Muscle of arm (tissue), 12 donors: ENCODE data around the gene CNOT1. TPM values are rescaled to one million over a fixed set of nuclear protein-coding genes. Genes with fewer than 3 reads are reported as not detected.

Experiments used
- DNase-seq: peaks from one replicate; pipeline ENCODE4 v3.0.0-alpha.2; 2013
- polyA plus RNA-seq, 12 donors: library from polyadenylated mRNA; unstranded; fragments of 120-200 nt; gene quantifications; one replicate each; pipeline ENCODE4 v1.2.1, GENCODE V29; 2013; ENCODE audit not compliant: insufficient read length in 12 of 12

The CNOT1 gene
- polyA plus RNA-seq, 12 donors: 52.3 to 174 (median 89.1) TPM; not detected in 1

DNA sequence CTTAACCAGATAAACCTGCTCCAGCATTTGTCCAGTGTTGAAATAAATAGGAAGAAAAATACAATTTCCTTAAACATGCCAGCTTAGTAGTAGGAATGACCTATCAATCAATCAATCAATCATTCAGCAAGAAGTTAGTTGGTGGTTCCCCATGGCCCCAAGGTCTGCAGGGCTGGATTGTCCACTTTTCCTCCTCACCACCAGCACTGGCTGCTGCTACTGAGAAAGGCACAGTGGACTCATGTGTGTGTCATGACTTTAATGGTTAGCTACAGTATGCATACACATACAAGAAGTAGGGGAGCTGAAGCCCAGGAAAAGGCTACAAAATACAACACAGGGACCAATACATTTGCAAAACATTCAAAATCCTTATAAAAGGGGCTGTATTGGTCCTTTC lies 109.9 kb downstream of the CNOT1 start:
- no peak for DNase-seq

DNA sequence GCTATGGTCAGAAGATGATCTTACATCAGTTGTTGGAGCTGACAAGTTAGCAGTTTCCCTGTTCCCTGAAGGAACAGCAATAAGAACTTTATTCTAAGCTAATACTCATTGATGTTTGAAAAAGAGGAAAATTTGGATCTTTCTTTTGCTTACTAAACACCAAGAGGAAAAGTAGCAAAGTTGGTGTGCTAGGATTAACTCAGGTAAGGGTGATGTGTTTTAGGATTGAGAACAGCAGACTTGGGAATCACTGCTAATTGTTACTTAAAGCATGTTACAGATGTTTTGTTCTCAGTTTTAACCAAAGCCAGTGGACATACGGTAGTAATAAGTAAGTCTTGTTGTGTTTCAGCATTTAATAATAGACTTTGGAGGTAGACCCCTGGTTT lies 110.7 kb downstream of the CNOT1 start:
- no peak for DNase-seq

DNA sequence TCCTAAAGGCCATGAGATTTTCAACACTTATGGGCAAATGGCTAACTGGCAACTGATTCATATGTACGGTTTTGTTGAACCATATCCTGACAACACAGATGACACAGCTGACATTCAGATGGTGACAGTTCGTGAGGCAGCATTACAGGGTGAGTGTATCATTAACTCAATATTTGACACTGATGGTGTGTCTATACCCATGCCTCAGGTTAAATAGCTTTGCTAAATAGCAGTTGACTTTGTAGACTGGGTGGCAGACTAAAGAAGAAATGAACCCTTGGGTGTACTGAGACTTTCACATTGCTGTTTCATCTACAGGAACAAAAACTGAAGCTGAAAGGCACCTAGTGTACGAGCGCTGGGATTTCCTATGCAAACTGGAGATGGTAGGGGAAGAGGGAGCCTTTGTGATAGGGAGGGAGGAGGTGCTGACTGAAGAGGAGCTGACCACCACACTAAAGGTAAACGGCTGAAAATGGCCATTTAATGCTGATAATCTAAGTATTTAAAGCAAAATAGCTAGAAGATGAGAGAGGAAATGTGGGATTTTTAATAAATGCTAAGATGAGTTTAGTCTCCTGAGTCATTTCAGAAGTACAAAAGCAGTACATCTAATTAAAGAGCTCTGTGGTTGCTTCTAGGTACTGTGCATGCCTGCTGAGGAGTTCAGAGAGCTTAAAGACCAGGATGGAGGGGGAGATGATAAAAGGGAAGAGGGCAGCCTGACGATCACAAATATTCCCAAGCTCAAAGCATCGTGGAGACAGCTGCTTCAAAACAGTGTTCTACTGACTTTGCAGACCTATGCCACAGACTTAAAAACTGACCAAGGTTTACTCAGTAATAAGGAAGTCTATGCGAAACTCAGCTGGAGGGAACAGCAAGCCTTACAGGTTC lies 111.3 kb downstream of the CNOT1 start:
- no peak for DNase-seq

DNA sequence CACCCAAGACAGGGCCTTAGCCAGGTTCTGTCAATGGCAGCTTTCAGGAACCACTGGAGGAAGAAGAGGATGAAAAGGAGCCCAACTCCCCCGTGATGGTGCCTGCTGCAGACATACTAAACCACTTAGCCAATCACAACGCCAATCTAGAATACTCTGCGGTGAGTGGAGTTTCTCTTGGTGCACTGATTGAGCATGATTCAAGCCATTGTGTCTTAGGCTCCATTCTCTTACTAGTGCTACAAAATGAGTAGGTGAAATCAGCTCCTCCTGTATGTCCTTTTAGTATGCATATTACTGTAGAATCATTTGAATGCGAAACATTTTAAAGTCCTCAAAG lies 112.9 kb downstream of the CNOT1 start:
- DNase-seq: no peak

DNA sequence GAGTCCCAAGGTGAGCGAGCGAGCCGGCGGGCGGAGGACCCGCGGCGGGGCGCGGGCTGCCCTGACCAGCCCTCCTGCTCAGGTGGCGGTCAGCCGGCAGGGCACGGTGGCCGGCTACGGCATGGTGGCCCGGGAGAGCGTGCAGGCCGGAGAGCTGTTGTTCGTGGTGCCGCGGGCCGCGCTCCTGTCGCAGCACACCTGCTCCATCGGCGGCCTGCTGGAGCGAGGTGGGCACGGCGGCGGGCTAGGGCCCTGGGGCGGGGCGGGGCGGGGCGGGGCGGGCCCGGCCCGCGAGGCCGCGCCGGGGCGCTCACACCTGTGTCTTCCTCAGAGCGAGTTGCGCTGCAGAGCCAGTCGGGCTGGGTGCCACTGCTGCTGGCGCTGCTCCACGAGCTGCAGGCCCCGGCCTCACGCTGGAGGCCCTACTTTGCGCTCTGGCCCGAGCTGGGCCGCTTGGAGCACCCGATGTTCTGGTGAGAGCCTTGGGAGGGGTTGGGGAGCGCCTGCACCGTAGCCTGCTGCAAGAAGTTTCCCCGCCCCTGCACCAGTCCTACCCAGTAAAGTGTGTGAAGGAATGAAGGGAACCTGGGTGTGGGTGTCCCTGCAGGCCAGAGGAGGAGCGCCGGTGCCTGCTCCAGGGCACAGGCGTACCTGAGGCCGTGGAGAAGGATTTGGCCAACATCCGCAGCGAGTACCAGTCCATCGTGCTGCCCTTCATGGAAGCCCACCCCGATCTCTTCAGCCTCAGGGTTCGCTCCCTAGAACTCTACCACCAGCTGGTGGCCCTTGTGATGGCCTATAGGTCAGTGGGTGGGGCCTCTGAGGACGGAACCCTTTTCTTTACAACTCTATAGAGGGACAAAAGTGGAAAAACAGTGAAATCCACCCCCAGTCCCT lies 113.5 kb downstream of the CNOT1 start:
- DNase-seq: no peak

DNA sequence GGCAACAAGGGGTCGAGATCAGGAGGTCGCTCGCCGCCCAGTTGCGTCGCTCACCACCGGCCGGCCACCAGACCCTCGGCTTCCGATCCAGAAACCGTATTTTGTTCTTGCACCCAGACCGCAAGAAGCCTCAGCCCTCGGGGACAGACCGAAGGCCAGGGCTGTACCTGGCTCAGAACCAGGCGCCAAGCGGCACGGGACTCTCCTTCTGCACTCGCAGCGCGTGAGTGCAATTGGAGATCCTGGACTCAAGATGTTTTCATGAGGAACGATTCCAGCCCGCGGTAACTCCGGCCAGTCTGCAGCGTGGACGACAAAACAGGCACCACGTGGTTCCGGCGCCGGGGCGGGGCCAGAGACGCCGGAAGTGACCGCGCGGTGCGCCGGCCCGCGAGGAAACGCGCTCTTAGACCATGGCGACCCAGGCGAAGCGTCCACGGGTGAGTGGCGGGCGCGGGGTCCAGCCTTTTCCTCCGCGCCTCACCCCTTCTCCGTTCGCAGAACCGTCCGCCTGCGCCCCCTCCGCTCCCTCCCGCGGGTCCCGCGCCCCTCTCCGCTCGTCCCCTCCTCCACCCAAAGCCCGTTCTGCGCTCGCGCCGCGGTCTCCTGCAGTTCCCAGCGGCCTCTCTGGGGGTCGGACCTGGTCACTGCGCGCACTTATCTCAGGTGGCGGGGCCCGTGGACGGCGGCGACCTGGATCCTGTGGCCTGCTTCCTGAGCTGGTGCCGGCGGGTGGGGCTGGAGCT lies 114.3 kb downstream of the CNOT1 start, which contains the start of gene SETD6:
Gene SETD6 (plus strand): TSS at position 393 of the 746 bp plus-strand sequence. CDS start 21 bp downstream, at position 414.
- peak; percentile 92 for DNase-seq

DNA sequence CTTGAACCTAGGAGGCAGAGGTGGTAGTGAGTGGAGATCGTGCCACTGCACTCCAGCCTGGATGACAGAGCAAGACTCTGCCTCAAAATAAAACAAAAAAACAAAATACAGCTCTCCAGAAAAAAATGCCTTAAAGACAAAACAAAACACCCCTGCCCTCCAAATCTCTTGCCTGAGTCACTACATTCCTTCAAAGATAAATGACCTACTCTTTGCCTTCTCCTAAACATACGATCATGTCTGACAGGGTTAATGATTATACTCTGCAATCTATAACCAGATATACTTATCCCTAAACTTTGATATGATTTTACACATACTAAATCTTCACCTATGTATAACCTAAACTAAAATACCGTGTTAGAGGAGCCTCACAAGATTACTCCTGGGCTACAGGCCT lies 115.8 kb downstream of the CNOT1 start:
- DNase-seq: no peak

DNA sequence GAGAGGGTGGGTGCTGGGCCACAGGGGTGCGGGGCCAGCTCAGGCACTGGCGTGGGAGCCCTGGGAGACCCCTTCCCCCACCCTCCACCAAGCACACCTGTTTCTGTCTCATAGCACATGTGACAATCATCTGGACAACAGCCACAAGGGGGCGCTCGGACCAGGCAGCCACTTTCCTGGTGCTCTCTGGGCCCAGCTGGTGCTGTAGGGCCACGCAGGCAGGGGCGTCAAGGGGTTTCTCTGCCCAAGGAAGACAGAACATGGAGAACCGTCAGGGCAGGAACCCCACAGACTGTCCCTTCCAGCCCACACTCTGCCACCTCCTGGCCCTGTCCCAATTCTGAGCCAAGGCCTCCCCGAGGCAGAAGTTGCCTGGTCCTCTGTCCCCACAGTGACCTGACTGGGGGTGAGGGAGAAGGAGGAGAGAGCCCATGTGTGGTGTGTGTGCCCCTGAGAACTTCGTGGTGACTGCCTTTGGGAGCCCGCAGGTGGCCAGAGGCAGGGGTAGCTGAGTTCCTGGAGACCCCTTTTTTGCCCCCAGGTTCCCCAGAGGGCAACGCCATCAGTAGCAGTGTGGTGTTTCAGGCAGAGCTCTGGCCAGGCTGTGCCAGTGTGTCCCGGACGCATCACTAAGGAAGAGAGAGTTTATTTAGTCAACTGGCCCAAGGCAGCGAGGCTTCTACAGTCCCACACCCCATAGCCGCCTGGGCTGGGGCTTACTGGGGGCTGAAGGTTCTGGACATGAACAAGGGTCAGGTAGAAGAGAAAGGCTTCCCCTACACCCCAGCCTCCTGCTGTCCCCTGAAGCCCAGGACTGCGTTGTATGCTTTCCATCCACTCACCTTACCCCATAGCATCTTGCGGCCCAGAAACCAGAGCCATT lies 117.5 kb downstream of the CNOT1 start:
- no peak for DNase-seq

DNA sequence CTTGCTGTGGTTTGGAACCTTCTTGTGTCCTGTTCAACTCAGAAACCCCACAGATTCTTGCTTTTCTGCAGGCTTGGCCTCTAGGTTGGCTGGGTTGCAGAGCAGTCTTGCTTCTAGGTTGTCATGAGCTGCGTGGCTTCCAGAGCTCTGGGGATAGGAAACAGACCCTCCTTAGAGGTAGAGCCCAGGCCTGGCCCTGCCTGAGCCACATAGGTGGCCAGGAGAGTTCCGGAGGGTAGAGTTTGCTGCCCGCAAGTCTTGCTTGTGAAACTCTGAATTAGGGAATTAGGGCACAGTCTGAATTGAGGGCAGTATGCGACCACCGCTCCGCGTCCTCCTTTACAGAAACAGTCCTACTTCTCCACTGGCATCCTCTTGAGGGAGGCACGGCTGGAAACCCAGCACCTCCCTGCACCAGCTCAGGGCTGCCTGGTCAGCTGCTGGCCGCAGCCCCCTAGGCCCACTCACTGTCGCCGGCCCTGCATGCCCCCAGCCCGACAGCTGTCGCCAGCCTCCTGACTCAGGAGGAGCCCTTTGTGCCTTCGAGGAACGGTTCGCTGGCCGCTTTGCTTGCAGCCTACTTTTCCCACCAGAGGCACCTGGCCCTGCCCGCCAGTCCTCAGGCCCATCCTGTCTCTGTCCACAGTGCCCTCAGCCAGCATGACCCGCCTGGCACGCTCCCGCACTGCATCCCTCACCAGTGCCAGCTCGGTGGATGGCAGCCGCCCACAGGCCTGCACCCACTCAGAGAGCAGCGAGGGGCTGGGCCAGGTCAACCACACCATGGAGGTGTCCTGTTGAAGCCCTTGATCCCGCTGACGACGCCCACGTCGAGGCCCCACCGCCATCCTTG lies 118.6 kb downstream of the CNOT1 start:
- DNase-seq: no peak

DNA sequence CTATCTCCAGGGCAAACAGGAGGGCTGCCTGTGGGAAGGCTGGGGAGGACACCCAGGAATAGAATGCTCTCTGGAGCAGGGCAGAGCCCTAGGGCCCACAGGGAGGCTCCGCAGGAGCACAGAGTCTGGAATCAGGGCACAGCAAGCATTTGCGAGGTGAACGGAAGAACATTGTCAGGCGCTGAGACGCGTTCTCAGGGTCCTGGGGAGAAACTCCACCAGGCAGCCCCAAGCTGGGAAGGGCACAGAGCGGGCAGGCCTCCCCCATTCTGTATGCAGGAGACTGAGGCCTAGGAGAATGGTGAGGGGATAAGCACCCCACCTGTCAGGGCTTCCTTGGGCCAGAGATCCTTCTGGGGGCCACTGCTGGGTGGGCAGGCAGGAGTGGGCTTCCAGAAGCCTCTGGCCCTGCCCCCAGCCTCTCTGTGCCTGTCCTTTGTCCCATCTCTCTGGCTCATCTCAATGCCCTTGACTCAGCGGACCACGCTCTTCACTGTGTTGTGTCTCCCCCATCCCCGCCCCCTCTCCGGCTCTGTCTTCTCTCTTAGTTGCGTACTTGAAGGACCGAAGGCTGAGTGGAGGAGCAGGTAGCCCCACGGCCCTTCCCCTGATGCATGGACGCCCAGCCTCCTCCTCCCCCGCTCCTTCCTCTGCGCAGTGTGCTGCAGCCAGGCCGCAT lies 119.4 kb downstream of the CNOT1 start:
- DNase-seq: no peak

DNA sequence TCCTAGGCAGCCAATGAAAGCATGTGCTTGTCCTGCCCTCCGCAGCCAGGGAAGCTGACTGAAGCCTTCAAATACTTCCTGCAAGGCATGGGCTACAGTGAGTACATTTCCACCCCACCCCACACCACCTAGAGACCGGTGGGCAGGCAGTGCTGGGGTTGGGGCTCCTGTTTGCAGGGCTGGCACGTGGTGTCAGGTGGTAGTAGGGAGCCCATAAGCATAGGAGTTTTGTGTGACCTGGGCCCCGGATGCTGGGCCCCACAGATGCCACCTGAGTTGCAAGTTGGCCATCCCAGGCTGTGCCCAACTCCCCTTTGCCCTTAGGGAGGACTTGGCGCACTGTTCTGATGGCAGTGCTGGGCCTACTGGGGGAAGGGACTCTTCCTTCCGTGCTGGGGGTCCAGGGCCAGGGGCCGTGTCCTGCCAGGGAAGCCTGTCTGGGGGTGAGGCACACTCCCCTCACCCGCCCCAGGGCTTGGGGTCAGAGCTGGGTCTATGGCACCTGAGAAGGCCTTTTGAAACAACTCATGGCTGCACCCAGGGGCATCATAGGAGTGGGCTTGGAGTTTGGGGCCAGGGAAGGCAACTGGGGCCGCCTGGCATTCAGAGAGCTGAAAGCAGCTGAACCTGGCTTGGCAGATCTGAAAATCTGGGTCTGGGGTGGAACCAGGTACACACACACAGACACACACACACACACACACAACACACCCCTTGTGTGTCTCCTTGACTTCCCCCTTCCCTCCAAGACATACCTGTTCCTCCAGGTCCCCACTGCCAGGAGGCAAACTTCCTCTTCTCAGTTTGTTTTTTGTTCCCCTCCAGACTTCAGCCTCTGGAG lies 120.2 kb downstream of the CNOT1 start:
- DNase-seq: no peak

DNA sequence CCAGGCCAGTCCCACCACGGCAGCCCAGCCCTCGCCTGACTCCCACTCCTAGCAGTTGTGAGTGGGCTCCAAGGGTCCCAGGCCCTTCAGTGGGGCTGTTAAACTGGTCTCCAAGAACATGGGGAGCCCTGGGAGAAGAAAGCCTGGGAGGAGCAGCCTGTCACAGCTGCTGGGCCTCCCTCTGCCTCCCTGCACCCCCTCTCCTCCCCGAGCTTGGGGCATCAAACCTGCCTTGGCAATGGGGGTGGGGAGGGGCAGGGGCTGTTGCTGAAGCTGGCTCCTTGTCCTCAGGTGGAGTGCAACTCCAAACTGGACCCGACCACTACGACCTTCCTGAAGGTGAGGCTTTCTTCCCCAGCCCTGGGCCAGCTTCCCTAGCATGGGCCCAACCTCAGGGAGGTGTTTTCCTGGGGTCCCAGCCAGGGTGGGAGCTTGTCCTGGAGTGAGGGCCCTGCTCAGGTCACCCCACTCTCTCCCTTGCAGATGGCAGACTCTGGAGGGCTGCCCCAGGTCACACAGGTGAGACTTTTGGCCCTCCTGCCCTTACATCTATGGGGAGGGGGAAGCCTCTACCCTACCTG lies 120.9 kb downstream of the CNOT1 start:
- no peak for DNase-seq

DNA sequence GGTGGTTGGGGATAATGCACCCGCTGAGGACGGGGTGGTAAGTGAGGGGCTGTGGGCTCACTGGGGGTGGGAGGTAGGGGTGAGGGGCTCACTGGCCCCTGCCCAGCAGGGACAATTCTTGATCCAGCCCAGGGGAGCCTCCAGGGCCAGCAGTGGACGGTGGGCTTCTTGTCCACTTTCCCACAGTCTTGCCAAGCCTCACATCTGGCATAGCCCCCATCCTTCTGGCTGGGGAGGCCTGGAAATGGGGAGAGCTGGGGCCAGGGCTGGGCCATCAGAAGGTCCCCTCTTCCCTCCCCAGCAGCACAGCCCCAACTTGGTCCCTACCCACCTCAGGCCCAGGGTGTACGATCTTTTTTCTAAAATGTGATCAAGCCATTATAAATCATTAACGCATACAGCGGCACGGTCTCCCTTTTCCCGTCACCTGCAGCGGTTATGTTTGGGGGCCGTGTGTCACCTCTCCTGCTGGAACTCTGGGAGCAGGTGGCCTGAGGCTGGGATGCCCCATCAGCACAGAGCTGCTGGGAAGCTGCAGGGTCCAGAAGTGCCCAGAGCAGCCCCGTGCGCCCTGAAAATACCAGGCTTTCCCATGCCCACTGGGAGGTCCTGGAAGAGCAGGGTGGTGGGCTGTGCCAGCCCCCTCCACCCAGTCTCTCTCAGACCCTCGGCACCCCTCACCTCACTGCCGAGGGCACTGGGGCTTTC lies 121.5 kb downstream of the CNOT1 start:
- DNase-seq: no peak

DNA sequence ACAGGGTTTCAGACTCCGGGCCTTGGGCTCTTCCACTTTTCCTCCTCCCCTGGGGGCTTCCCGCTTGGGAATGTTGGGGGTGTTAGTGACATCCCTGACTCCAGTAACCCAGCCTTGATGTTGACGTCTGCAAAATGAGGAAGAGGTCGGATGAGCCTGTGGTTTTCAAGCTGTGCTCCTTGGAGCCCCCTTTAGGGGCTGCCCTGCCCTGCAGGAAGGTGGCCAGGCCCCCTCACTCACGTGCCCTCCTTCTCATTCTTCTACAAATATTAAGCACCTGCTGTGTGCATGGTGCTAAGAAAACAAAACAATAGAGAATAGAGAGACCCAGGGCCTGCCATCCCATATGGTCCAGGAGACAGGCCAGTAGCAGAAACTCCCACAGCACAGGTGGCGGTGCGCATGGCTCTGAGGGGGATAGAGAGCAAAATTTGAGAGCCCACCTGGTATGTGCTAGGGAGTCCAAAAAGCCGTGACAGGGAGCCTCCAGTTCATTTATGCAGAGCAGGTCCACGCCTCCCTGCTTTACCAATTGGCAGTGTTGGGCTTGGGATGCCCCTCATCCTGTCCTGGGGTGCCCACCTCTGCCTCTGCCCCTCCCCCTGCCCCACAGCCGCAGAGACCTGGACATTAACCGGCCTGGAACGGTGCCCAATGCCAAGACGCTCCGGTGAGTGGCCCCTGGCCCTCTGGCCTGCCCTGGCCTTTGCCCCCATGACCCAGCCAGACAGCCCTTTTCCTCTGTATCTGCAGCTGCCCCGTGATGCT lies 122.2 kb downstream of the CNOT1 start:
- DNase-seq: no peak

DNA sequence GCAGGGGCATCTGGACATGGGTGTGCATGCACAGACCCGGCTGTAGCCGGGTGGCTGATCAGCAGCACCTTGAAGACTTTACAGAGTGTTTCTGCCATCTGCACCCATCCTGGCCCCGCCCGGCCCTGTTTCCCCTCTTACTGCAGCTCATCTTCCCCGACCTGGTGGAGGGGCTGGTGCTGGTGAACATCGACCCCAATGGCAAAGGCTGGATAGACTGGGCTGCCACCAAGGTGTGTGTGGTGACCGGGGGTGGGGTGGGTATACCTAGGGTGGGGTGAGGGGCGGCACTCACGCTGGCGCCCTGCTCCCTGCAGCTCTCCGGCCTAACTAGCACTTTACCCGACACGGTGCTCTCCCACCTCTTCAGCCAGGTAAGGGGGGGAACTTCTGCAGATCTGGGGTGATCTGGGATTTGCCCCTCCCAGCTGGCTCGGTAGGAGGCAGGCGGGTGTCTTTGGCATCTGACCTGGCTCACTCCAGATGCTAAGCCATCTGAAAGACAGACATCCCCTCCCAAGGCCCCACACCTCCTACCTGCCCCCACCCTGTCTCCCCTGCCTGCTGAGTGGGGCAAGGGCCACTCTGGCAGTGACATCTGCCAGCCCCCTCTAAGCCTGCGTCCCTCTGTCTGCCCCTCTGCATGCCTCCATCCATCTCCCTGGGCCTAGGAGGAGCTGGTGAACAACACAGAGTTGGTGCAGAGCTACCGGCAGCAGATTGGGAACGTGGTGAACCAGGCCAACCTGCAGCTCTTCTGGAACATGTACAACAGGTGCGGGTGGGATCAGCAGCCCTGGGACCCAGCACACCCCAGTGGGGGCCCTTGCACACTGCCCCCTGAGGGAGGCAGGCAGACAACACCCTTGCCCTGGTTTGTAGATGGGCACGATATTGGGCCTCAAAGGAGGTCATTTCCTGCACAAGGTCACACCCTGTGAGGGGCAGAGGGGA lies 123.1 kb downstream of the CNOT1 start:
- no peak for DNase-seq
